Measurements from ENCODE around the gene ERN1. TPM values are rescaled to one million over a fixed set of nuclear protein-coding genes. Genes with fewer than 3 reads are reported as not detected.

ERN1 gene
- total and polyA plus RNA-seq, 4 donors, result 4.0 to 6.9 (median 5.9) TPM

DNA sequence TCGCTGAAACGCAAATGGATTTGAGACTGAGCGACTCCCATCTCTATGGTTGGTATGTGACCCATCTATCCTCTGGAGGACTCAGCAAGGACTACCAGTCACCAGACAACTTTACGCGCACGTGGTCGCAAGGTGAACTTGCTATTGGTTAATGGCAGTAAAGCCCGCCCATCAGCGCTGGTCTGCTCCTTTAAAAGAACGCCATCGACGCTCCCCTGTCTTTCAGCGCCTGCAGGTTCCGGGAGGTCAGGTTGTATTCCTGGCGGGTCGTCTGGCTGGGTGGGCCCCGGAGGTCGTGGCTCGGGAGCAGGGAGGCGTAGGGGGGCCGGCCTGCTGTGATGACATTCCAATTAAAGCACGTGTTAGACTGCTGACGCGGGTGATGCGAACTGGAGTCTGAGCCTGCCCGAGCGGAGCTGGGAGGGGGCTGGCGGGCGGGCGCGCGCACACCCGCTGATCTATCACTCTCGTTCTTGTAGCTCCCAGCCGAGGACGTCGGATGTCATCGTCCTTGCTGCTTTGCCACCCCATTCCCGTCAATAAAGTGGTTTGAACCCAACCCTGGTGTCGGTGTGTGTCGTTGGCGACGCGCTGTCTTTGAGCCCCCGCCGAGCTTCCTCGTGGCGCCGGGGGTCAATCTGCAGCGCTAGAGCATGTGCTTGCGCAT, 15.9 kb upstream of the ERN1 start:
- peak; percentile 92 to 99 (median 98) for DNase-seq (ENCODE audit: low read depth in 4 of 6, low spot score in 6 of 6)
- no peaks in the 10 kb centered on the region for H3K9me3 ChIP-seq (ENCODE audit: control insufficient read depth, insufficient read depth, low read length)
- WGBS (ENCODE audit: insufficient coverage), result under 1% methylated on average over 51 of the region's 51 CpGs
- peak overlapping the region; percentile 93 for H3K4me3 ChIP-seq (ENCODE audit: low read depth, low read length)
- H3K27me3 ChIP-seq (ENCODE audit: control insufficient read depth, insufficient read depth, low read length), result no peaks in the 10 kb centered on the region
- H3K4me1 ChIP-seq (ENCODE audit: control insufficient read depth, insufficient read depth, low read length), result peaks cover 8% of the 10 kb centered on the region
- peak overlapping the region; percentile 96 for H3K27ac ChIP-seq (ENCODE audit: low read depth, low read length)
- H3K36me3 ChIP-seq (ENCODE audit: control insufficient read depth, insufficient read depth, low read length), result peaks cover 6% of the 10 kb centered on the region

DNA sequence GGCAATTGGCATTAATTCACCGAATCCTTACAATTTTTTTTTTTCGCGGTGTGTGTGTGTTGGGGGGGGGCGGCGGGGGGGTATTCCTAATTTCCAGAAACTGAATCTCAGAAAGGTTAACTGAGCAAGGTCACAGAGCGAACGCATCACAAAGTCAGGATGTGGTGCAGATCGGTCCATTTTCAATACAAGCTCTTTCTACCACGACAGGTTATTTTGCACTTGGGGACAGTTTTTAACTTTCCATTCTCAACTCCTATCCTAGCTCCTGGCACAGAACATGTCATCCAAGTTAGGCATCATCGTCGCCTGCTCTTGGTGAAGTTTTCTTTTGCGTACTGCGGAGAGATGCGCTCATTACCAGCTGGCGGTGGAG, 15.4 kb upstream of the ERN1 start:
- Histone ChIP-seq H3K36me3 (ENCODE audit: control insufficient read depth, insufficient read depth, low read length) (peaks cover 5% of the 10 kb centered on the region), H3K27me3 (ENCODE audit: control insufficient read depth, insufficient read depth, low read length) (no peaks in the 10 kb centered on the region), H3K4me1 (ENCODE audit: control insufficient read depth, insufficient read depth, low read length) (peaks cover 8% of the 10 kb centered on the region), H3K9me3 (ENCODE audit: control insufficient read depth, insufficient read depth, low read length) (no peaks in the 10 kb centered on the region), H3K27ac (ENCODE audit: low read depth, low read length) (peak overlapping the region; percentile 96), H3K4me3 (ENCODE audit: low read depth, low read length) (peak overlapping the region; percentile 93)
- DNase-seq (ENCODE audit: low read depth in 4 of 6, low spot score in 6 of 6), result no peak
- WGBS (ENCODE audit: insufficient coverage), result 0% methylated on average over 7 of the region's 15 CpGs

DNA sequence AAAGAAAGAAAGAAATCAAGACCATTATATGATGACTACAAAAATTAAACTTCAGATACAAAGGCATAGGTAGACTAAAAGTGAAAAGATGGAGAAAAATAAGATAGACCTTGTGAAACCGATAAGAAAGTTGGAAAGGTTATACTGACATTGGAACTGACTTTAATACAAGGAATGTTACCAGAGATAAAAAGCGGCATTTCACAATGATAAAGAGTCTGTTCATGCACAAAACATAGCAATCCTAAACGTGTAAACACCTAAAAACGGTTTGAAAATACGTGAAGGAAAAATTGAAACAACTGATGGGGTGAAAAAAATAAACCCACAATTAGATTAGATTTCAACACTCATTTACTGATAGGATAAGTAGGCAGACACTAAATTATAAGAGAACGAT, 9.6 kb upstream of the ERN1 start:
- Histone ChIP-seq H3K27me3 (ENCODE audit: control insufficient read depth, insufficient read depth, low read length) (no peaks in the 10 kb centered on the region), H3K4me1 (ENCODE audit: control insufficient read depth, insufficient read depth, low read length) (no peaks in the 10 kb centered on the region), H3K4me3 (ENCODE audit: low read depth, low read length) (no peak overlapping the region), H3K9me3 (ENCODE audit: control insufficient read depth, insufficient read depth, low read length) (no peaks in the 10 kb centered on the region), H3K36me3 (ENCODE audit: control insufficient read depth, insufficient read depth, low read length) (no peaks in the 10 kb centered on the region), H3K27ac (ENCODE audit: low read depth, low read length) (no peak overlapping the region)
- no peak for DNase-seq (ENCODE audit: low read depth in 4 of 6, low spot score in 6 of 6)
- WGBS (ENCODE audit: insufficient coverage), result no CpG with 5 or more reads among the region's 6 CpGs

DNA sequence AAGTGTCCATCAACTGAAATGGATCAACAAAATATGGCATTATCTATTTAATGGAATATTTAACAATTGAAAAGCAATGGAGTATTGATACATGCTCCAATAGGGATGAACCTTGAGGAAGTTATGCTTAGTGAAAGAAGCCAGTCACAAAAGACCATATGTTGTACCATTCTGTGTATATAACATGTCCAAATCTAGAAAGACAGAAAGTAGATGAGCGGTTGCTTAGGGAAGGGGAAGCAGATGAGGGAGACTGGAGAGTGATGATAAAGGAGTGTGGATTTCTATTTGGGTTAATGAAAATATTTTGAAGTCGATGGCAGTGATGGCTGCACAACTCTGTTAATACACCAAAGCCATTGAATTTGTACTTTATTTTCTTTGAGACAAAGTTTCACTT, 8.5 kb upstream of the ERN1 start:
- no peaks in the 10 kb centered on the region for H3K4me1 ChIP-seq (ENCODE audit: control insufficient read depth, insufficient read depth, low read length)
- no peak for DNase-seq (ENCODE audit: low read depth in 4 of 6, low spot score in 6 of 6)
- WGBS (ENCODE audit: insufficient coverage), result 100% methylated on average over 1 of the region's 2 CpGs
- no peaks in the 10 kb centered on the region for H3K9me3 ChIP-seq (ENCODE audit: control insufficient read depth, insufficient read depth, low read length)
- no peak overlapping the region for H3K27ac ChIP-seq (ENCODE audit: low read depth, low read length)
- no peaks in the 10 kb centered on the region for H3K36me3 ChIP-seq (ENCODE audit: control insufficient read depth, insufficient read depth, low read length)
- no peak overlapping the region for H3K4me3 ChIP-seq (ENCODE audit: low read depth, low read length)
- no peaks in the 10 kb centered on the region for H3K27me3 ChIP-seq (ENCODE audit: control insufficient read depth, insufficient read depth, low read length)

DNA sequence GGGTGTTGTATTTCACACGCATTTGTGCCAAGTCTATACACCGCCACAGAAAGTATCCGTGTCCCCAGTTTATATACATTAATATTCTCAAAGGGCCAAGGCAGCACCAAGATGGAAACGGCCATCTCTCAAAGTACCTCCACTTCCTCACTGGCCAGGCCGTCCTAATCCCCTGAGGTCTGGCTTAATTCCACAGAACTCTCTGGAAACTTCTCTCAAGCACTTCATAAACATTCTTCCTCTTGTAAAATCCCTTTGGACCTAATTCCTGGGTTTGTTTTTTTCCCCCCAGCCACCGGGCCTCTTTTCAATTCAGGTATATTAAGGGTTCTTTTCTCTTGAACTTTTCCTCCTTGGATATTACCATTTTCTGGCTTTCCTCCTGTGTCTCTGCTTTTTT, 5.1 kb upstream of the ERN1 start:
- Histone ChIP-seq H3K9me3 (ENCODE audit: control insufficient read depth, insufficient read depth, low read length) (no peaks in the 10 kb centered on the region), H3K27ac (ENCODE audit: low read depth, low read length) (no peak overlapping the region)
- no peak for DNase-seq (ENCODE audit: low read depth in 4 of 6, low spot score in 6 of 6)

DNA sequence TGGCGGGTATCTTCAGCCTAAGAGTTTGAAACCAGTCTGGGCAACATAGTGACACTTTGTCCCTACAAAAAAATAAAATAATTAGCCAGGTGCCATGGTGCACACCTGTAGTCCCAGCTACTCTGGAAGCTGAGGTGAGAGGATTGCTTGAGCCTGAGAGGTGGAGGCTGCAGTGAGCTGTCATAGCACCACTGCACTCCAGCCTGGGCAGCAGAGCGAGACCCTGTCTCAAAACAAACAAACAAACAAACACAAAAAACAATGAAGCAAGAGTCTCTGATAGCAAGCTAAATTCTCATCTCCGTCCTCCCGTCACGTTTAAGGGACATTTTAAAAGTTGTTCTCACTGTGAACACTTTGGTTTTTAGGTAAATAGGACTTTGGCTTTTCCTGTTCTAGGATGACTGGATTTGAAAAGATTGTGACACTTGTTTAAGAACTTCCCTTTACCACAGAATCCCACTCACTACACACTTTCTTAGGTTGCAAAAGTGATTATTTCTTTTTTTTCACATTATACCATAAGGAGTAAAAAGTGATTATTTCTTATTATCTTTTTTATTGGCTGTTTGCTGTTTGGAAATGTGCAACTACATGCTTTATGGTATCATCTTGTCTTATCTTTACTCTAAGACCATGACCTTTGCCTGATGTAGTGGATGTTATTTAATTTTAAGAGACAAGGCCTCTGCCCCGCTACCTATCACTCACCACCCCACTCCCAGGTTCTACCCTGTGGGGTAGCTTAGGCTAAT, 4.4 kb upstream of the ERN1 start:
- no peak overlapping the region for H3K4me3 ChIP-seq (ENCODE audit: low read depth, low read length)
- no peak overlapping the region for H3K27ac ChIP-seq (ENCODE audit: low read depth, low read length)
- no CpG with 5 or more reads among the region's 6 CpGs for WGBS (ENCODE audit: insufficient coverage)

More for the DNA sequence above, 5.1 kb upstream of the ERN1 start:
- no peak overlapping the region for H3K4me3 ChIP-seq (ENCODE audit: low read depth, low read length)
- 67% methylated on average over 5 of the region's 6 CpGs for whole genome bisulfite sequencing (ENCODE audit: insufficient coverage)
- H3K27me3 ChIP-seq (ENCODE audit: control insufficient read depth, insufficient read depth, low read length), result no peaks in the 10 kb centered on the region
- no peaks in the 10 kb centered on the region for H3K36me3 ChIP-seq (ENCODE audit: control insufficient read depth, insufficient read depth, low read length)
- H3K4me1 ChIP-seq (ENCODE audit: control insufficient read depth, insufficient read depth, low read length), result peaks cover 5% of the 10 kb centered on the region

DNA sequence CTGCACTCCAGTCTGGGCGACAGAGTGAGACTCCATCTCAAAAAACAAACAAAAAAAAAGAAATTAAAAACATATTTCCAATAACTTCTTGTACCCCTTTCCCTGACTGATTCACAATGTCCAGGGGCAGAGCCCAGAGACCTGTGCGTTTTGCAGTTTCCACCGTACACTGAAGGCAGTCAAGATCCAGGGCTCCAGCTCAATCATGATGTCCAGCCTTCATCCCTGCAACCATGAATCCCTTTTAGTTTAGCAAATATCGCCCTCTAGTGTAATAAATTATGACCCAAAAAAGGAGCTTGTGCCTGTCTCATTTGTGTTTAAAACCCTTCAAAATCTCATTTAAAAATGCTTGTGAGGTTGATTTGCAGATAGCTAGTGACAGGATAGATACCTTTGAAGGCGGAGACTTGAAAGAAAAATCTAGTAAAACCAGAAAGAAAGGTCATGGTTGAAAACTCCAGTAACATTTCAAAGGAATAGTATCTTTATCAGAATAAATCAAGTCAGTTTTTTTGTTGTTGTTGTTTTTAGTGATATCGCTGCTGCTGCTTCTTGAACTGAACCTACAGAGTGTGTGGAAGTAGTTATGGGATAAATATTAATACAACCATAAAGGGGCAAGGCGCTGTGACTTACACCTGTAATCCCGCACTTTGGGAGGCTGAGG, 3.7 kb upstream of the ERN1 start:
- Histone ChIP-seq H3K36me3 (ENCODE audit: control insufficient read depth, insufficient read depth, low read length) (no peaks in the 10 kb centered on the region), H3K27ac (ENCODE audit: low read depth, low read length) (no peak overlapping the region), H3K9me3 (ENCODE audit: control insufficient read depth, insufficient read depth, low read length) (no peaks in the 10 kb centered on the region), H3K4me1 (ENCODE audit: control insufficient read depth, insufficient read depth, low read length) (peaks cover 9% of the 10 kb centered on the region), H3K4me3 (ENCODE audit: low read depth, low read length) (no peak overlapping the region), H3K27me3 (ENCODE audit: control insufficient read depth, insufficient read depth, low read length) (no peaks in the 10 kb centered on the region)
- DNase-seq (ENCODE audit: low read depth in 4 of 6, low spot score in 6 of 6), result peak in 2 of 6 donors; percentile 89 to 92
- WGBS (ENCODE audit: insufficient coverage), result 0% methylated on average over 2 of the region's 8 CpGs

More for the DNA sequence above, 4.4 kb upstream of the ERN1 start:
- no peaks in the 10 kb centered on the region for H3K9me3 ChIP-seq (ENCODE audit: control insufficient read depth, insufficient read depth, low read length)
- no peaks in the 10 kb centered on the region for H3K36me3 ChIP-seq (ENCODE audit: control insufficient read depth, insufficient read depth, low read length)
- no peaks in the 10 kb centered on the region for H3K27me3 ChIP-seq (ENCODE audit: control insufficient read depth, insufficient read depth, low read length)
- peaks cover 5% of the 10 kb centered on the region for H3K4me1 ChIP-seq (ENCODE audit: control insufficient read depth, insufficient read depth, low read length)
- DNase-seq (ENCODE audit: low read depth in 4 of 6, low spot score in 6 of 6), result no peak

DNA sequence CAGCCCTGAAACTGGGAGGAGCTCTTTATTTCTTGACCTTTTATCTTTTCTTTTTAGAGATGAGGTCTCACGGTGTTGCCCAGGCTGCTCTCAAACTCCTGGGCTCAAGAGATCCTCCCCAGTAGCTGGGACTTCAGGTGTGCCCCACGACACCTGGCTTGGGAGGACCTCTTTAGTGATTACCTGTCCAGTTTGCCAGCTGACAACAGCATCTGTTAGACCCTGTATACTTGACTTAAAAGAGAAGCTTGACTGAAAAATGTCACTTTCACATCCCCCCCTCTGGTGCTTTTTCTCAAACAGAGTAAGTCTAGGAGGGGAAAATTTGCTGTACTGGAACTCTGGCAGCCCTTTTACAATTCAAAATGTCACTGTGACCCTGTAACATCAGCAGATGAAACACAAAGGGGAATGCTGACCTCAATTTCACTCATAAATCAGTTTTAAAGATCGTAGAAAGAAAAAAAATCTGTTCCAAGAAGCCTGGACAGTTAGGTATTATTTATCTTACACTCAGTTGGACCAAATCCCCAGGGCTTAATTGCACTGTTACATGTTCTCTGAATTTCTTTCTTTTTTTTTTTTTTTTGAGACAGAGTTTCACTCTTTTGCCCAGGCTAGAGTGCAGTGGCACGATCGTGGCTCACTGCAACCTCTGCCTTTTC, 1.8 kb upstream of the ERN1 start:
- Histone ChIP-seq H3K4me3 (ENCODE audit: low read depth, low read length) (no peak overlapping the region), H3K4me1 (ENCODE audit: control insufficient read depth, insufficient read depth, low read length) (peaks cover 9% of the 10 kb centered on the region), H3K36me3 (ENCODE audit: control insufficient read depth, insufficient read depth, low read length) (no peaks in the 10 kb centered on the region), H3K9me3 (ENCODE audit: control insufficient read depth, insufficient read depth, low read length) (no peaks in the 10 kb centered on the region), H3K27me3 (ENCODE audit: control insufficient read depth, insufficient read depth, low read length) (no peaks in the 10 kb centered on the region), H3K27ac (ENCODE audit: low read depth, low read length) (no peak overlapping the region)
- 90% methylated on average over 4 of the region's 5 CpGs for WGBS (ENCODE audit: insufficient coverage)
- DNase-seq (ENCODE audit: low read depth in 4 of 6, low spot score in 6 of 6), result no peak

DNA sequence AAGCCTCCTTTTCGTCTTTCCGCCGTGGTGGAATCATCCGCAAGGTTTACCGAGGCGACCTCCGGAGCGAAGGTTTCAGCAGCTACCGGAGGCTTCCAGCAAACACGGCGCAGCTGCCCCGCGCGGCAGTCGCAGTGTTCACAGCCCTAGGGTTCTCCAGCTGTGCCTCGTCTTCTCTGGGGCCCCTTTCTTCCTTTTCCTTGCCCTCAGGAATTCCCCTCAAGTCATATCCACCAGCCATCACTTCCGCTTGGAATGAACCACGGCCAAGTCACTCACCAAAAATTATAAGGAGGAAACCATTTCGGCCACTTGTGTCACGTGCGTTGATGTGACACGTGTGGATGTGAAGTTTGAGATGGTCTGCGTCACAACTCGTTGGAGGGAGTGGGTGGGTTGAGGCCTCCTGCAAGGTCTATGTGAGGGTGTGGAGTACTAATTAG, 636 bp upstream of the ERN1 start:
- H3K36me3 ChIP-seq (ENCODE audit: control insufficient read depth, insufficient read depth, low read length), result no peaks in the 10 kb centered on the region
- no peak for DNase-seq (ENCODE audit: low read depth in 4 of 6, low spot score in 6 of 6)
- peak overlapping the region; percentile 83 for H3K27ac ChIP-seq (ENCODE audit: low read depth, low read length)
- no peaks in the 10 kb centered on the region for H3K9me3 ChIP-seq (ENCODE audit: control insufficient read depth, insufficient read depth, low read length)
- no peaks in the 10 kb centered on the region for H3K27me3 ChIP-seq (ENCODE audit: control insufficient read depth, insufficient read depth, low read length)
- WGBS (ENCODE audit: insufficient coverage), result 20% methylated on average over 22 of the region's 24 CpGs
- H3K4me1 ChIP-seq (ENCODE audit: control insufficient read depth, insufficient read depth, low read length), result peaks cover 9% of the 10 kb centered on the region
- peak overlapping the region; percentile 45 for H3K4me3 ChIP-seq (ENCODE audit: low read depth, low read length)
